HEK293 (cell line): ENCODE results near the gene SP4.
A peak's percentile ranks its signal among the peaks of the same experiment; 100 is the strongest.

Experiments used
- CTCF ChIA-PET: fragments of 350-600 bp; formaldehyde crosslinking; extraction: SDS; loops from one replicate; lab custom pipeline; 2021; ENCODE audit warnings: antibody characterized with exemption; lab: Yijun Ruan, JAX
- POLR2A ChIA-PET: fragments of 300-600 bp; formaldehyde crosslinking; extraction: SDS; loops from one replicate; lab custom pipeline; 2020; ENCODE audit warnings: antibody characterized with exemption, inconsistent platforms; lab: Yijun Ruan, JAX
- H3K27ac ChIP-seq: fragments of 200-500 bp; sonication (Bioruptor generic); 2 replicates; pipeline ENCODE4 v1.5.1; 2014; ENCODE audit warnings: low read depth, low read length, control low read depth, inconsistent platforms; ENCODE audit errors: extremely low read depth
- H3K36me3 ChIP-seq, 2 experiments: fragments of 200-500 bp in 1 of 2; sonication (Bioruptor generic) in 1 of 2; 1 replicate in 1 of 2; 2 replicates in 1 of 2; pipeline ENCODE4 v1.5.1; 2014 to 2017; ENCODE audit warnings: inconsistent platforms in 2 of 2, low read length in 2 of 2; ENCODE audit not compliant: control insufficient read depth in 2 of 2, insufficient read depth in 1 of 2
- H3K4me1 ChIP-seq: fragments of 200-500 bp; sonication (Bioruptor generic); 2 replicates; pipeline ENCODE4 v1.5.1; 2014; ENCODE audit warnings: mild to moderate bottlenecking, low read length, inconsistent platforms; ENCODE audit not compliant: control insufficient read depth, insufficient read depth
- H3K4me3 ChIP-seq: 2 replicates; pipeline ENCODE4 v1.5.1; 2011; ENCODE audit warnings: low read depth, mild to moderate bottlenecking, control low read depth, low read length, moderate library complexity
- H3K9me3 ChIP-seq: fragments of 200-500 bp; sonication (Bioruptor generic); 2 replicates; pipeline ENCODE4 v1.5.1; 2014; ENCODE audit warnings: low read depth, low read length, inconsistent platforms; ENCODE audit not compliant: control insufficient read depth, insufficient read depth
- BCL11A ChIP-seq: fragments of 450-650 bp; formaldehyde crosslinking; IDR thresholded peaks from 2 replicates; pipeline ENCODE4 v1.5.1; 2016; ENCODE audit warnings: low read depth, missing biosample characterization, missing genetic modification characterization
- KLF16 ChIP-seq: fragments of 450-650 bp; formaldehyde crosslinking; IDR thresholded peaks from 2 replicates; pipeline ENCODE4 v1.5.1; 2017; ENCODE audit warnings: missing biosample characterization, missing genetic modification characterization
- REPIN1 ChIP-seq: fragments of 450-650 bp; formaldehyde crosslinking; IDR thresholded peaks from 2 replicates; pipeline ENCODE4 v1.5.1; 2017; ENCODE audit warnings: missing biosample characterization, missing genetic modification characterization, low read depth
- SP2 ChIP-seq: fragments of 450-650 bp; formaldehyde crosslinking; IDR thresholded peaks from 2 replicates; pipeline ENCODE4 v1.5.1; 2016; ENCODE audit warnings: missing biosample characterization, missing genetic modification characterization
- SP7 ChIP-seq: fragments of 450-650 bp; formaldehyde crosslinking; IDR thresholded peaks from 2 replicates; pipeline ENCODE4 v1.5.1; 2016; ENCODE audit warnings: missing biosample characterization, missing genetic modification characterization
- YY2 ChIP-seq: fragments of 450-650 bp; formaldehyde crosslinking; IDR thresholded peaks from 2 replicates; pipeline ENCODE4 v1.5.1; 2016; ENCODE audit warnings: missing biosample characterization, missing genetic modification characterization
- ZFHX2 ChIP-seq: fragments of 450-650 bp; formaldehyde crosslinking; conservative IDR thresholded peaks from 2 replicates; pipeline ENCODE4 v1.5.1; 2016; ENCODE audit warnings: missing biosample characterization, missing genetic modification characterization
- ZNF112 ChIP-seq: fragments of 450-650 bp; formaldehyde crosslinking; IDR thresholded peaks from 2 replicates; pipeline ENCODE4 v1.5.0; 2017; ENCODE audit warnings: missing biosample characterization, missing genetic modification characterization
- ZNF121 ChIP-seq: fragments of 450-650 bp; formaldehyde crosslinking; IDR thresholded peaks from 2 replicates; pipeline ENCODE4 v1.5.1; 2016; ENCODE audit warnings: missing biosample characterization, missing genetic modification characterization
- ZNF248 ChIP-seq: fragments of 450-650 bp; formaldehyde crosslinking; IDR thresholded peaks from 2 replicates; pipeline ENCODE4 v1.5.1; 2017; ENCODE audit warnings: missing biosample characterization, missing genetic modification characterization
- ZNF335 ChIP-seq: fragments of 450-650 bp; formaldehyde crosslinking; conservative IDR thresholded peaks from 2 replicates; pipeline ENCODE4 v1.5.1; 2016; ENCODE audit warnings: missing biosample characterization, missing genetic modification characterization
- ZNF341 ChIP-seq: fragments of 450-650 bp; formaldehyde crosslinking; IDR thresholded peaks from 2 replicates; pipeline ENCODE4; 2016; ENCODE audit warnings: low read depth, missing biosample characterization, missing genetic modification characterization
- ZNF366 ChIP-seq: fragments of 450-650 bp; formaldehyde crosslinking; conservative IDR thresholded peaks from 2 replicates; pipeline ENCODE4 v1.5.1; 2016; ENCODE audit warnings: missing biosample characterization, missing genetic modification characterization
- ZNF501 ChIP-seq: fragments of 450-650 bp; formaldehyde crosslinking; IDR thresholded peaks from 2 replicates; pipeline ENCODE4 v1.5.1; 2016; ENCODE audit warnings: missing biosample characterization, missing genetic modification characterization
- ZNF549 ChIP-seq: fragments of 450-650 bp; IDR thresholded peaks from 2 replicates; pipeline ENCODE4 v1.5.1; 2018; ENCODE audit warnings: missing biosample characterization, missing genetic modification characterization, mild to moderate bottlenecking, inconsistent platforms, moderate library complexity
- ZNF600 ChIP-seq: fragments of 450-650 bp; formaldehyde crosslinking; IDR thresholded peaks from 2 replicates; pipeline ENCODE4 v1.5.1; 2016; ENCODE audit warnings: missing biosample characterization, missing genetic modification characterization
- ZNF658 ChIP-seq: fragments of 450-650 bp; formaldehyde crosslinking; IDR thresholded peaks from 2 replicates; pipeline ENCODE4; 2016; ENCODE audit warnings: missing biosample characterization, missing genetic modification characterization
- ZNF843 ChIP-seq: fragments of 450-650 bp; formaldehyde crosslinking; IDR thresholded peaks from 2 replicates; pipeline ENCODE4 v1.5.1; 2016; ENCODE audit warnings: missing biosample characterization, missing genetic modification characterization
- ZSCAN16 ChIP-seq: fragments of 450-650 bp; formaldehyde crosslinking; IDR thresholded peaks from 2 replicates; pipeline ENCODE4 v1.5.1; 2016; ENCODE audit warnings: missing biosample characterization, missing genetic modification characterization
- ZXDB ChIP-seq: fragments of 450-650 bp; formaldehyde crosslinking; IDR thresholded peaks from 2 replicates; pipeline ENCODE4 v1.5.1; 2016; ENCODE audit warnings: missing biosample characterization, missing genetic modification characterization
- TF ChIP-seq, protein P1 (sequence below): fragments of 450-650 bp; formaldehyde crosslinking; IDR thresholded peaks from 2 replicates; pipeline ENCODE4 v1.5.1; 2016; ENCODE audit warnings: missing biosample characterization, missing genetic modification characterization, low read depth
- TF ChIP-seq, protein P2 (sequence below): IDR thresholded peaks from 2 replicates; pipeline ENCODE4 v1.6.1; 2011; ENCODE audit warnings: mild to moderate bottlenecking, low read depth, low read length, borderline replicate concordance
- TF ChIP-seq, protein P3 (sequence below): fragments of 450-650 bp; formaldehyde crosslinking; IDR thresholded peaks from 2 replicates; pipeline ENCODE4 v1.5.1; 2016; ENCODE audit warnings: missing biosample characterization, missing genetic modification characterization, borderline replicate concordance
- TF ChIP-seq, protein P4 (sequence below): fragments of 450-650 bp; formaldehyde crosslinking; IDR thresholded peaks from 2 replicates; pipeline ENCODE4 v1.5.1; 2016; ENCODE audit warnings: missing biosample characterization, missing genetic modification characterization

SP4 gene

DNA sequence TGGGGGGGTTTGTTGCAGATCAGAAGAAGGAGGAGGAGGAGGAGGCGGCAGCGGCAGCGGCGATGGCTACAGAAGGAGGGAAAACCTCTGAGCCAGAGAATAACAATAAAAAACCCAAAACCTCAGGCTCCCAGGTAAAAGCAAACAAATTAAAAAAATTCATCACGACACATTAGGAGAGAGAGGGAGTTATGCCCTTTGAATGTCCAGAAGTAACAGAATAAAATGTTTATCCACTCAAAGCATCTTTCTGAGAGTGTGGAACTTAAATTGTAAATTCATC lies 717 bp downstream of the SP4 start:
- ChIA-PET CTCF (no interaction called here), POLR2A (interaction anchor here (1.3 kb wide), 1 partner anchor 339 kb away, joined by 3 read pairs; no protein-coding TSS in a partner anchor)
- Histone ChIP-seq H3K4me3 (peak overlapping the region; percentile 66), H3K4me1 (no peaks in the 10 kb centered on the region), H3K27ac (peak overlapping the region; percentile 93), H3K36me3 (peaks cover 0 to 7% of the 10 kb centered on the region in 2 experiments; a peak in 1 of 3 replicates), H3K9me3 (no peaks in the 10 kb centered on the region)
- no peak for TF ChIP-seq KLF16
- TF ChIP-seq ZSCAN16: no peak
- TF ChIP-seq ZNF600 (tag by site-specific recombination): no peak
- TF ChIP-seq ZNF341 (tag by site-specific recombination): no peak; the same call in 1 of the 2 replicates
- no peak for TF ChIP-seq REPIN1 (tag by site-specific recombination)
- TF ChIP-seq ZNF121 (tag by site-specific recombination): no peak
- peak; percentile 64; the same call in 1 of the 2 replicates for TF ChIP-seq ZNF335 (tag by site-specific recombination)
- no peak for TF ChIP-seq ZNF248 (tag by site-specific recombination)
- TF ChIP-seq, protein P1, sequence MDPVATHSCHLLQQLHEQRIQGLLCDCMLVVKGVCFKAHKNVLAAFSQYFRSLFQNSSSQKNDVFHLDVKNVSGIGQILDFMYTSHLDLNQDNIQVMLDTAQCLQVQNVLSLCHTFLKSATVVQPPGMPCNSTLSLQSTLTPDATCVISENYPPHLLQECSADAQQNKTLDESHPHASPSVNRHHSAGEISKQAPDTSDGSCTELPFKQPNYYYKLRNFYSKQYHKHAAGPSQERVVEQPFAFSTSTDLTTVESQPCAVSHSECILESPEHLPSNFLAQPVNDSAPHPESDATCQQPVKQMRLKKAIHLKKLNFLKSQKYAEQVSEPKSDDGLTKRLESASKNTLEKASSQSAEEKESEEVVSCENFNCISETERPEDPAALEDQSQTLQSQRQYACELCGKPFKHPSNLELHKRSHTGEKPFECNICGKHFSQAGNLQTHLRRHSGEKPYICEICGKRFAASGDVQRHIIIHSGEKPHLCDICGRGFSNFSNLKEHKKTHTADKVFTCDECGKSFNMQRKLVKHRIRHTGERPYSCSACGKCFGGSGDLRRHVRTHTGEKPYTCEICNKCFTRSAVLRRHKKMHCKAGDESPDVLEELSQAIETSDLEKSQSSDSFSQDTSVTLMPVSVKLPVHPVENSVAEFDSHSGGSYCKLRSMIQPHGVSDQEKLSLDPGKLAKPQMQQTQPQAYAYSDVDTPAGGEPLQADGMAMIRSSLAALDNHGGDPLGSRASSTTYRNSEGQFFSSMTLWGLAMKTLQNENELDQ (tag by site-specific recombination): no peak
- TF ChIP-seq, protein P2, sequence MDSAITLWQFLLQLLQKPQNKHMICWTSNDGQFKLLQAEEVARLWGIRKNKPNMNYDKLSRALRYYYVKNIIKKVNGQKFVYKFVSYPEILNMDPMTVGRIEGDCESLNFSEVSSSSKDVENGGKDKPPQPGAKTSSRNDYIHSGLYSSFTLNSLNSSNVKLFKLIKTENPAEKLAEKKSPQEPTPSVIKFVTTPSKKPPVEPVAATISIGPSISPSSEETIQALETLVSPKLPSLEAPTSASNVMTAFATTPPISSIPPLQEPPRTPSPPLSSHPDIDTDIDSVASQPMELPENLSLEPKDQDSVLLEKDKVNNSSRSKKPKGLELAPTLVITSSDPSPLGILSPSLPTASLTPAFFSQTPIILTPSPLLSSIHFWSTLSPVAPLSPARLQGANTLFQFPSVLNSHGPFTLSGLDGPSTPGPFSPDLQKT: no peak
- TF ChIP-seq ZNF501: 0 out of 2 replicates have a peak, but pooled peaks have one; percentile 9
- TF ChIP-seq ZNF843: no peak
- TF ChIP-seq ZNF366 (tag by site-specific recombination): 0 out of 2 replicates have a peak, but pooled peaks have one; percentile 11
- no peak for TF ChIP-seq BCL11A (tag by site-specific recombination)
- TF ChIP-seq ZXDB (tag by site-specific recombination): 0 out of 2 replicates have a peak, but pooled peaks have one; percentile 4
- no peak for TF ChIP-seq ZFHX2 (tag by site-specific recombination)
- no peak for TF ChIP-seq ZNF549 (tag by site-specific recombination)
- TF ChIP-seq YY2 (tag by site-specific recombination): no peak

DNA sequence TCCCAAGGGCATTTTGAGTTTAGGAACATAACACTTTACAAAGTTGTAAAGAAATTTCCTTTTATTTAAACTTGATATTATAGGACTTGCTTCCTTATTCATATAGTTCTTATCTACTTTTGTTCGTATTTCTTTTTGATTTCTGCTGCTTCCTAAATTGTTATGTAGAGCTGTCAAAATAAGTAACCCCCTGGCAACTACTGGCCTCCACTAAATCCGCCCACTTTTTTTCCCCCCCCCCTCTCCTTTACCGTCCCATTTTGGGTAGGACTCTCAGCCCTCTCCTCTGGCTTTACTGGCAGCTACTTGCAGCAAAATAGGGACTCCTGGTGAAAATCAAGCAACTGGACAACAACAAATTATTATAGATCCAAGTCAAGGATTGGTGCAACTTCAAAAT lies 1.1 kb downstream of the SP4 start:
- Histone ChIP-seq H3K27ac (peak overlapping the region; percentile 93; the same call in 1 of the 2 replicates), H3K36me3 (peaks cover 0 to 7% of the 10 kb centered on the region in 2 experiments; a peak in 1 of 3 replicates), H3K4me1 (no peaks in the 10 kb centered on the region), H3K9me3 (no peaks in the 10 kb centered on the region), H3K4me3 (peak overlapping the region; percentile 66)
- ChIA-PET POLR2A (interaction anchor here (1.3 kb wide), 1 partner anchor 339 kb away, joined by 3 read pairs; no protein-coding TSS in a partner anchor), CTCF (interaction anchor here (0.5 kb wide), 1 partner anchor 39 kb away, joined by 3 read pairs; no protein-coding TSS in a partner anchor)
- TF ChIP-seq, protein P3, sequence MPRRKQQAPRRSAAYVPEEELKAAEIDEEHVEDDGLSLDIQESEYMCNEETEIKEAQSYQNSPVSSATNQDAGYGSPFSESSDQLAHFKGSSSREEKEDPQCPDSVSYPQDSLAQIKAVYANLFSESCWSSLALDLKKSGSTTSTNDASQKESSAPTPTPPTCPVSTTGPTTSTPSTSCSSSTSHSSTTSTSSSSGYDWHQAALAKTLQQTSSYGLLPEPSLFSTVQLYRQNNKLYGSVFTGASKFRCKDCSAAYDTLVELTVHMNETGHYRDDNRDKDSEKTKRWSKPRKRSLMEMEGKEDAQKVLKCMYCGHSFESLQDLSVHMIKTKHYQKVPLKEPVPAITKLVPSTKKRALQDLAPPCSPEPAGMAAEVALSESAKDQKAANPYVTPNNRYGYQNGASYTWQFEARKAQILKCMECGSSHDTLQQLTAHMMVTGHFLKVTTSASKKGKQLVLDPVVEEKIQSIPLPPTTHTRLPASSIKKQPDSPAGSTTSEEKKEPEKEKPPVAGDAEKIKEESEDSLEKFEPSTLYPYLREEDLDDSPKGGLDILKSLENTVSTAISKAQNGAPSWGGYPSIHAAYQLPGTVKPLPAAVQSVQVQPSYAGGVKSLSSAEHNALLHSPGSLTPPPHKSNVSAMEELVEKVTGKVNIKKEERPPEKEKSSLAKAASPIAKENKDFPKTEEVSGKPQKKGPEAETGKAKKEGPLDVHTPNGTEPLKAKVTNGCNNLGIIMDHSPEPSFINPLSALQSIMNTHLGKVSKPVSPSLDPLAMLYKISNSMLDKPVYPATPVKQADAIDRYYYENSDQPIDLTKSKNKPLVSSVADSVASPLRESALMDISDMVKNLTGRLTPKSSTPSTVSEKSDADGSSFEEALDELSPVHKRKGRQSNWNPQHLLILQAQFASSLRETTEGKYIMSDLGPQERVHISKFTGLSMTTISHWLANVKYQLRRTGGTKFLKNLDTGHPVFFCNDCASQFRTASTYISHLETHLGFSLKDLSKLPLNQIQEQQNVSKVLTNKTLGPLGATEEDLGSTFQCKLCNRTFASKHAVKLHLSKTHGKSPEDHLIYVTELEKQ (tag by site-specific recombination): no peak
- TF ChIP-seq ZNF658 (tag by site-specific recombination) (no peak), ZNF112 (tag by site-specific recombination) (no peak), ZNF600 (tag by site-specific recombination) (no peak), SP2 (tag by site-specific recombination) (no peak), SP7 (tag by site-specific recombination) (no peak)
- TF ChIP-seq, protein P4, sequence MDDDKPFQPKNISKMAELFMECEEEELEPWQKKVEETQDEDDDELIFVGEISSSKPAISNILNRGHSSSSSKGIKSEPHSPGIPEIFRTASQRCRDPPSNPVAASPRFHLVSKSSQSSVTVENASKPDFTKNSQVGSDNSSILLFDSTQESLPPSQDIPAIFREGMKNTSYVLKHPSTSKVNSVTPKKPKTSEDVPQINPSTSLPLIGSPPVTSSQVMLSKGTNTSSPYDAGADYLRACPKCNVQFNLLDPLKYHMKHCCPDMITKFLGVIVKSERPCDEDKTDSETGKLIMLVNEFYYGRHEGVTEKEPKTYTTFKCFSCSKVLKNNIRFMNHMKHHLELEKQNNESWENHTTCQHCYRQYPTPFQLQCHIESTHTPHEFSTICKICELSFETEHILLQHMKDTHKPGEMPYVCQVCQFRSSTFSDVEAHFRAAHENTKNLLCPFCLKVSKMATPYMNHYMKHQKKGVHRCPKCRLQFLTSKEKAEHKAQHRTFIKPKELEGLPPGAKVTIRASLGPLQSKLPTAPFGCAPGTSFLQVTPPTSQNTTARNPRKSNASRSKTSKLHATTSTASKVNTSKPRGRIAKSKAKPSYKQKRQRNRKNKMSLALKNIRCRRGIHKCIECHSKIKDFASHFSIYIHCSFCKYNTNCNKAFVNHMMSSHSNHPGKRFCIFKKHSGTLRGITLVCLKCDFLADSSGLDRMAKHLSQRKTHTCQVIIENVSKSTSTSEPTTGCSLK: no peak
